GM23338 (cell line): ENCODE measurements around the gene TRAF3IP3. TPM values are rescaled to one million over a fixed set of nuclear protein-coding genes. Genes with fewer than 3 reads are reported as not detected.

Source experiments
- ATAC-seq: fragments of 200-7000 bp; cut with Tn5 transposase; 3 replicates; pipeline ENCODE4 v1.9.1; 2020
- DNase-seq: peaks from one replicate; pipeline ENCODE4 v3.0.0-alpha.2; 2015; ENCODE audit warnings: low spot score
- H2AFZ ChIP-seq: fragments of 200-600 bp; sonication (generic); 2 replicates; pipeline ENCODE4 v1.8.0; 2016; ENCODE audit warnings: antibody characterized with exemption, mild to moderate bottlenecking, moderate library complexity
- H3F3A ChIP-seq: fragments of 200-600 bp; sonication (generic); replicated peaks from 2 replicates; pipeline ENCODE4 v1.8.0; 2017; ENCODE audit warnings: antibody characterized with exemption, mixed run types, low read depth
- H3K27ac ChIP-seq: fragments of 200-600 bp; sonication (generic); 2 replicates; pipeline ENCODE4 v1.6.1; 2016; ENCODE audit warnings: low read depth
- H3K27me3 ChIP-seq: fragments of 200-600 bp; sonication (generic); 2 replicates; pipeline ENCODE4 v1.8.0; 2016; ENCODE audit warnings: mild to moderate bottlenecking, mixed run types, moderate library complexity; ENCODE audit not compliant: insufficient read depth
- H3K36me3 ChIP-seq: fragments of 200-600 bp; sonication (generic); 2 replicates; pipeline ENCODE4 v1.8.0; 2016; ENCODE audit warnings: mild to moderate bottlenecking; ENCODE audit not compliant: insufficient read depth
- H3K4me1 ChIP-seq: fragments of 200-600 bp; sonication (generic); 2 replicates; pipeline ENCODE4 v1.8.0; 2016; ENCODE audit warnings: mild to moderate bottlenecking, moderate library complexity; ENCODE audit not compliant: insufficient read depth
- H3K4me2 ChIP-seq: fragments of 200-600 bp; sonication (generic); 2 replicates; pipeline ENCODE4 v1.7.1; 2017; ENCODE audit warnings: mixed run types
- H3K4me3 ChIP-seq: fragments of 200-600 bp; sonication (generic); 2 replicates; pipeline ENCODE4 v1.6.1; 2016; ENCODE audit warnings: mixed run types
- H3K79me2 ChIP-seq: fragments of 200-600 bp; sonication (generic); replicated peaks from 2 replicates; pipeline ENCODE4 v1.8.0; 2017; ENCODE audit warnings: mild to moderate bottlenecking; ENCODE audit not compliant: insufficient read depth
- H3K9me2 ChIP-seq: fragments of 200-600 bp; sonication (generic); 2 replicates; pipeline ENCODE4 v1.8.0; 2017; ENCODE audit not compliant: insufficient read depth
- H4K20me1 ChIP-seq: fragments of 200-600 bp; sonication (generic); replicated peaks from 2 replicates; pipeline ENCODE4 v1.8.0; 2017; ENCODE audit warnings: mild to moderate bottlenecking; ENCODE audit not compliant: insufficient read depth
- H3K27ac Mint-ChIP-seq: 2 replicates; pipeline ENCODE4 v1.8.0; 2020; ENCODE audit warnings: inconsistent platforms, mild to moderate bottlenecking, moderate library complexity, mixed read lengths
- H3K27me3 Mint-ChIP-seq: 3 replicates; pipeline ENCODE4 v1.8.0; 2022; ENCODE audit warnings: low read depth, mild to moderate bottlenecking, moderate library complexity, mixed read lengths, inconsistent platforms; ENCODE audit not compliant: insufficient read depth, poor library complexity
- H3K36me3 Mint-ChIP-seq: 3 replicates; pipeline ENCODE4 v1.8.0; 2021; ENCODE audit warnings: low read depth, mild to moderate bottlenecking, inconsistent platforms, moderate library complexity, mixed read lengths
- H3K4me1 Mint-ChIP-seq: 3 replicates; pipeline ENCODE4 v1.8.0; 2020; ENCODE audit warnings: mild to moderate bottlenecking, inconsistent platforms, mixed read lengths
- H3K4me3 Mint-ChIP-seq: 3 replicates; pipeline ENCODE4 v1.8.0; 2021; ENCODE audit warnings: moderate library complexity, mild to moderate bottlenecking, inconsistent platforms, mixed read lengths
- H3K9me3 Mint-ChIP-seq: 3 replicates; pipeline ENCODE4 v1.8.0; 2020; ENCODE audit warnings: moderate library complexity, mild to moderate bottlenecking, inconsistent platforms, mixed read lengths
- CREB1 ChIP-seq: fragments of 250-450 bp; sonication (Bioruptor Pico); IDR thresholded peaks from 2 replicates; pipeline ENCODE4 v1.5.0; 2020; ENCODE audit warnings: low read depth, mild to moderate bottlenecking, moderate library complexity
- EZH2 ChIP-seq: fragments of 200-600 bp; sonication (generic); IDR thresholded peaks from one replicate; pipeline ENCODE4 v1.8.0; 2017; ENCODE audit warnings: antibody characterized with exemption, mild to moderate bottlenecking, low read depth; ENCODE audit not compliant: unreplicated experiment
- EZH2phosphoT487 ChIP-seq: fragments of 200-600 bp; sonication (generic); IDR thresholded peaks from one replicate; pipeline ENCODE4 v1.8.1; 2018; ENCODE audit warnings: antibody characterized with exemption; ENCODE audit not compliant: unreplicated experiment
- JUNB ChIP-seq: IDR thresholded peaks from one replicate; pipeline ENCODE4 v1.6.1; 2016; ENCODE audit warnings: antibody characterized with exemption; ENCODE audit not compliant: unreplicated experiment
- NANOG ChIP-seq: IDR thresholded peaks from 2 replicates; pipeline ENCODE4 v1.6.1; 2016; ENCODE audit warnings: antibody characterized with exemption, borderline replicate concordance
- POLR2AphosphoS5 ChIP-seq: IDR thresholded peaks from 2 replicates; pipeline ENCODE4 v1.6.1; 2016; ENCODE audit warnings: antibody characterized with exemption, low read depth
- STAT1 ChIP-seq: IDR thresholded peaks from one replicate; pipeline ENCODE4 v1.6.1; 2016; ENCODE audit warnings: antibody characterized with exemption; ENCODE audit not compliant: unreplicated experiment
- ZNF114 ChIP-seq: fragments of 250-450 bp; sonication (Bioruptor Pico); IDR thresholded peaks from 2 replicates; pipeline ENCODE4 v1.5.0; 2020; ENCODE audit warnings: mild to moderate bottlenecking, moderate library complexity
- ZNF331 ChIP-seq: fragments of 250-450 bp; sonication (Bioruptor Pico); IDR thresholded peaks from 2 replicates; pipeline ENCODE4 v1.5.0; 2020; ENCODE audit warnings: low read depth, mild to moderate bottlenecking, moderate library complexity
- polyA plus RNA-seq: library from polyadenylated mRNA; unstranded; fragments of >200 nt; fragmentation: Nextera tagmentation; extraction: Ambion mirVana; gene quantifications from 2 replicates; pipeline ENCODE4 v1.2.1, GENCODE V29; 2016
- total RNA-seq: library from RNA; depleted of rRNA; stranded (reverse); fragments of >200 nt; shearing (Covaris generic); gene quantifications from 2 replicates; pipeline ENCODE4 v1.2.3, GENCODE V29; 2014
- TF ChIP-seq, protein P1 (sequence below): IDR thresholded peaks from one replicate; pipeline ENCODE4 v1.6.1; 2018; ENCODE audit warnings: antibody characterized with exemption; ENCODE audit not compliant: unreplicated experiment
- TF ChIP-seq, protein P2 (sequence below): fragments of 250-450 bp; sonication (Bioruptor Pico); IDR thresholded peaks from 2 replicates; pipeline ENCODE4 v1.5.0; 2020; ENCODE audit warnings: mild to moderate bottlenecking, moderate library complexity
- TF ChIP-seq, protein P3 (sequence below): IDR thresholded peaks from 2 replicates; pipeline ENCODE4 v1.6.1; 2016; ENCODE audit warnings: antibody characterized with exemption
- TF ChIP-seq, protein P4 (sequence below), 2 experiments: fragments of 200-600 bp in 1 of 2; sonication (generic) in 1 of 2; conservative IDR thresholded peaks; 2 replicates each; pipeline versions ENCODE4 v1.5.1 to v1.6.1; 2016 to 2017; ENCODE audit warnings: antibody characterized with exemption in 2 of 2, low read depth in 2 of 2, mild to moderate bottlenecking in 2 of 2, moderate library complexity in 1 of 2

TRAF3IP3 gene
- total and polyA plus RNA-seq, 2 experiments from 2014 or later = not detected

DNA sequence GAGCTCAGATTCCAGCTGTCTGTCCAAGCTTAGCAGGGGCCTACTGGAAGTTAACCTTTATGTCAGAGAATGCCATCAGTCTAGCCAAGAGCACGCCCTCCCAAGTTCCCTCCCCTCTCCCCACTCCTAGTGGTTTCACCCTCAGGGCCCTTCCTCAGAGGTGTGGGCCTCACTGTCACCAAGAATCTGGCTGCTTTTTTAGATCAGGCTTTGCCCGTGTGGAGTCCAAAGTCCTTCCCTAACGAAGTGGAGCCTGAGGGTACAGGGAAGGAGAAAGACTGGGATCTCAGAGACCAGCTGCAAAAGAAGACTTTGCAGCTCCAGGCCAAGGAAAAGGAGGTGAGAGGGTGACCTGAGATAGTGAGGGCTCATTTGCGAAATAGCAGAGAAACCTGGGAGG, 24.4 kb downstream of the TRAF3IP3 start:
- H3K4me2 ChIP-seq = no peak overlapping the region
- DNase-seq = no peak
- H3K36me3 ChIP-seq = no peaks in the 10 kb centered on the region
- peaks cover 4% of the 10 kb centered on the region; the same call in 1 of the 2 replicates for H3K4me1 ChIP-seq
- H3F3A ChIP-seq = no peaks in the 10 kb centered on the region
- H3K4me3 ChIP-seq = no peak overlapping the region
- H3K27me3 ChIP-seq = no peaks in the 10 kb centered on the region
- no peaks in the 10 kb centered on the region; the same call in 1 of the 2 replicates for H4K20me1 ChIP-seq
- H3K27me3 Mint-ChIP-seq = peaks cover 5% of the 10 kb centered on the region
- no peak for ATAC-seq
- H3K4me3 Mint-ChIP-seq = no peak overlapping the region
- H2AFZ ChIP-seq = no peak overlapping the region
- H3K36me3 Mint-ChIP-seq = peaks cover 7% of the 10 kb centered on the region; the same call in 2 of the 3 replicates
- TF ChIP-seq EZH2 (no peak), ZNF331 (CRISPR knock-in tag) (no peak), ZNF114 (no peak), CREB1 (CRISPR knock-in tag) (no peak), STAT1 (no peak), EZH2phosphoT487 (no peak), POLR2AphosphoS5 (no peak), JUNB (no peak), NANOG (no peak)
- TF ChIP-seq, protein P1, sequence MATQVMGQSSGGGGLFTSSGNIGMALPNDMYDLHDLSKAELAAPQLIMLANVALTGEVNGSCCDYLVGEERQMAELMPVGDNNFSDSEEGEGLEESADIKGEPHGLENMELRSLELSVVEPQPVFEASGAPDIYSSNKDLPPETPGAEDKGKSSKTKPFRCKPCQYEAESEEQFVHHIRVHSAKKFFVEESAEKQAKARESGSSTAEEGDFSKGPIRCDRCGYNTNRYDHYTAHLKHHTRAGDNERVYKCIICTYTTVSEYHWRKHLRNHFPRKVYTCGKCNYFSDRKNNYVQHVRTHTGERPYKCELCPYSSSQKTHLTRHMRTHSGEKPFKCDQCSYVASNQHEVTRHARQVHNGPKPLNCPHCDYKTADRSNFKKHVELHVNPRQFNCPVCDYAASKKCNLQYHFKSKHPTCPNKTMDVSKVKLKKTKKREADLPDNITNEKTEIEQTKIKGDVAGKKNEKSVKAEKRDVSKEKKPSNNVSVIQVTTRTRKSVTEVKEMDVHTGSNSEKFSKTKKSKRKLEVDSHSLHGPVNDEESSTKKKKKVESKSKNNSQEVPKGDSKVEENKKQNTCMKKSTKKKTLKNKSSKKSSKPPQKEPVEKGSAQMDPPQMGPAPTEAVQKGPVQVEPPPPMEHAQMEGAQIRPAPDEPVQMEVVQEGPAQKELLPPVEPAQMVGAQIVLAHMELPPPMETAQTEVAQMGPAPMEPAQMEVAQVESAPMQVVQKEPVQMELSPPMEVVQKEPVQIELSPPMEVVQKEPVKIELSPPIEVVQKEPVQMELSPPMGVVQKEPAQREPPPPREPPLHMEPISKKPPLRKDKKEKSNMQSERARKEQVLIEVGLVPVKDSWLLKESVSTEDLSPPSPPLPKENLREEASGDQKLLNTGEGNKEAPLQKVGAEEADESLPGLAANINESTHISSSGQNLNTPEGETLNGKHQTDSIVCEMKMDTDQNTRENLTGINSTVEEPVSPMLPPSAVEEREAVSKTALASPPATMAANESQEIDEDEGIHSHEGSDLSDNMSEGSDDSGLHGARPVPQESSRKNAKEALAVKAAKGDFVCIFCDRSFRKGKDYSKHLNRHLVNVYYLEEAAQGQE = no peak
- TF ChIP-seq, protein P2, sequence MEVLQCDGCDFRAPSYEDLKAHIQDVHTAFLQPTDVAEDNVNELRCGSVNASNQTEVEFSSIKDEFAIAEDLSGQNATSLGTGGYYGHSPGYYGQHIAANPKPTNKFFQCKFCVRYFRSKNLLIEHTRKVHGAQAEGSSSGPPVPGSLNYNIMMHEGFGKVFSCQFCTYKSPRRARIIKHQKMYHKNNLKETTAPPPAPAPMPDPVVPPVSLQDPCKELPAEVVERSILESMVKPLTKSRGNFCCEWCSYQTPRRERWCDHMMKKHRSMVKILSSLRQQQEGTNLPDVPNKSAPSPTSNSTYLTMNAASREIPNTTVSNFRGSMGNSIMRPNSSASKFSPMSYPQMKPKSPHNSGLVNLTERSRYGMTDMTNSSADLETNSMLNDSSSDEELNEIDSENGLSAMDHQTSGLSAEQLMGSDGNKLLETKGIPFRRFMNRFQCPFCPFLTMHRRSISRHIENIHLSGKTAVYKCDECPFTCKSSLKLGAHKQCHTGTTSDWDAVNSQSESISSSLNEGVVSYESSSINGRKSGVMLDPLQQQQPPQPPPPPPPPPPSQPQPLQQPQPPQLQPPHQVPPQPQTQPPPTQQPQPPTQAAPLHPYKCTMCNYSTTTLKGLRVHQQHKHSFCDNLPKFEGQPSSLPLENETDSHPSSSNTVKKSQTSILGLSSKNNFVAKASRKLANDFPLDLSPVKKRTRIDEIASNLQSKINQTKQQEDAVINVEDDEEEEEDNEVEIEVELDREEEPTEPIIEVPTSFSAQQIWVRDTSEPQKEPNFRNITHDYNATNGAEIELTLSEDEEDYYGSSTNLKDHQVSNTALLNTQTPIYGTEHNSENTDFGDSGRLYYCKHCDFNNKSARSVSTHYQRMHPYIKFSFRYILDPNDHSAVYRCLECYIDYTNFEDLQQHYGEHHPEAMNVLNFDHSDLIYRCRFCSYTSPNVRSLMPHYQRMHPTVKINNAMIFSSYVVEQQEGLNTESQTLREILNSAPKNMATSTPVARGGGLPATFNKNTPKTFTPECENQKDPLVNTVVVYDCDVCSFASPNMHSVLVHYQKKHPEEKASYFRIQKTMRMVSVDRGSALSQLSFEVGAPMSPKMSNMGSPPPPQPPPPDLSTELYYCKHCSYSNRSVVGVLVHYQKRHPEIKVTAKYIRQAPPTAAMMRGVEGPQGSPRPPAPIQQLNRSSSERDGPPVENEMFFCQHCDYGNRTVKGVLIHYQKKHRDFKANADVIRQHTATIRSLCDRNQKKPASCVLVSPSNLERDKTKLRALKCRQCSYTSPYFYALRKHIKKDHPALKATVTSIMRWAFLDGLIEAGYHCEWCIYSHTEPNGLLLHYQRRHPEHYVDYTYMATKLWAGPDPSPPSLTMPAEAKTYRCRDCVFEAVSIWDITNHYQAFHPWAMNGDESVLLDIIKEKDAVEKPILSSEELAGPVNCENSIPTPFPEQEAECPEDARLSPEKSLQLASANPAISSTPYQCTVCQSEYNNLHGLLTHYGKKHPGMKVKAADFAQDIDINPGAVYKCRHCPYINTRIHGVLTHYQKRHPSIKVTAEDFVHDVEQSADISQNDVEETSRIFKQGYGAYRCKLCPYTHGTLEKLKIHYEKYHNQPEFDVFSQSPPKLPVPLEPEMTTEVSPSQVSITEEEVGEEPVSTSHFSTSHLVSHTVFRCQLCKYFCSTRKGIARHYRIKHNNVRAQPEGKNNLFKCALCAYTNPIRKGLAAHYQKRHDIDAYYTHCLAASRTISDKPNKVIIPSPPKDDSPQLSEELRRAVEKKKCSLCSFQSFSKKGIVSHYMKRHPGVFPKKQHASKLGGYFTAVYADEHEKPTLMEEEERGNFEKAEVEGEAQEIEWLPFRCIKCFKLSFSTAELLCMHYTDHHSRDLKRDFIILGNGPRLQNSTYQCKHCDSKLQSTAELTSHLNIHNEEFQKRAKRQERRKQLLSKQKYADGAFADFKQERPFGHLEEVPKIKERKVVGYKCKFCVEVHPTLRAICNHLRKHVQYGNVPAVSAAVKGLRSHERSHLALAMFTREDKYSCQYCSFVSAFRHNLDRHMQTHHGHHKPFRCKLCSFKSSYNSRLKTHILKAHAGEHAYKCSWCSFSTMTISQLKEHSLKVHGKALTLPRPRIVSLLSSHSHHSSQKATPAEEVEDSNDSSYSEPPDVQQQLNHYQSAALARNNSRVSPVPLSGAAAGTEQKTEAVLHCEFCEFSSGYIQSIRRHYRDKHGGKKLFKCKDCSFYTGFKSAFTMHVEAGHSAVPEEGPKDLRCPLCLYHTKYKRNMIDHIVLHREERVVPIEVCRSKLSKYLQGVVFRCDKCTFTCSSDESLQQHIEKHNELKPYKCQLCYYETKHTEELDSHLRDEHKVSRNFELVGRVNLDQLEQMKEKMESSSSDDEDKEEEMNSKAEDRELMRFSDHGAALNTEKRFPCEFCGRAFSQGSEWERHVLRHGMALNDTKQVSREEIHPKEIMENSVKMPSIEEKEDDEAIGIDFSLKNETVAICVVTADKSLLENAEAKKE (CRISPR knock-in tag) = no peak
- TF ChIP-seq, protein P3, sequence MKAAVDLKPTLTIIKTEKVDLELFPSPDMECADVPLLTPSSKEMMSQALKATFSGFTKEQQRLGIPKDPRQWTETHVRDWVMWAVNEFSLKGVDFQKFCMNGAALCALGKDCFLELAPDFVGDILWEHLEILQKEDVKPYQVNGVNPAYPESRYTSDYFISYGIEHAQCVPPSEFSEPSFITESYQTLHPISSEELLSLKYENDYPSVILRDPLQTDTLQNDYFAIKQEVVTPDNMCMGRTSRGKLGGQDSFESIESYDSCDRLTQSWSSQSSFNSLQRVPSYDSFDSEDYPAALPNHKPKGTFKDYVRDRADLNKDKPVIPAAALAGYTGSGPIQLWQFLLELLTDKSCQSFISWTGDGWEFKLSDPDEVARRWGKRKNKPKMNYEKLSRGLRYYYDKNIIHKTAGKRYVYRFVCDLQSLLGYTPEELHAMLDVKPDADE = no peak
- TF ChIP-seq, protein P4, sequence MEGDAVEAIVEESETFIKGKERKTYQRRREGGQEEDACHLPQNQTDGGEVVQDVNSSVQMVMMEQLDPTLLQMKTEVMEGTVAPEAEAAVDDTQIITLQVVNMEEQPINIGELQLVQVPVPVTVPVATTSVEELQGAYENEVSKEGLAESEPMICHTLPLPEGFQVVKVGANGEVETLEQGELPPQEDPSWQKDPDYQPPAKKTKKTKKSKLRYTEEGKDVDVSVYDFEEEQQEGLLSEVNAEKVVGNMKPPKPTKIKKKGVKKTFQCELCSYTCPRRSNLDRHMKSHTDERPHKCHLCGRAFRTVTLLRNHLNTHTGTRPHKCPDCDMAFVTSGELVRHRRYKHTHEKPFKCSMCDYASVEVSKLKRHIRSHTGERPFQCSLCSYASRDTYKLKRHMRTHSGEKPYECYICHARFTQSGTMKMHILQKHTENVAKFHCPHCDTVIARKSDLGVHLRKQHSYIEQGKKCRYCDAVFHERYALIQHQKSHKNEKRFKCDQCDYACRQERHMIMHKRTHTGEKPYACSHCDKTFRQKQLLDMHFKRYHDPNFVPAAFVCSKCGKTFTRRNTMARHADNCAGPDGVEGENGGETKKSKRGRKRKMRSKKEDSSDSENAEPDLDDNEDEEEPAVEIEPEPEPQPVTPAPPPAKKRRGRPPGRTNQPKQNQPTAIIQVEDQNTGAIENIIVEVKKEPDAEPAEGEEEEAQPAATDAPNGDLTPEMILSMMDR (conservative IDR thresholded peaks at IDR 0.05; ENCODE audit: low read depth in 2 of 2) = no peak
- H3K9me2 ChIP-seq = no peaks in the 10 kb centered on the region
- peaks cover 2% of the 10 kb centered on the region; the same call in 1 of the 3 replicates for H3K9me3 Mint-ChIP-seq
- H3K4me1 Mint-ChIP-seq = peaks cover 9% of the 10 kb centered on the region
- H3K79me2 ChIP-seq = no peaks in the 10 kb centered on the region; the same call in 1 of the 2 replicates
- no peak overlapping the region for H3K27ac Mint-ChIP-seq
- no peak overlapping the region for H3K27ac ChIP-seq
